Measurements from ENCODE around the gene PARP3.

The PARP3 gene

GRCh38 chr3:51937611-51938450 is 4.3 kb upstream of the PARP3 start:
- no peak for TF ChIP-seq TCF12 (IDR thresholded peaks at IDR 0.05; ENCODE audit: low read depth)
- no peak for TF ChIP-seq NFIC (IDR thresholded peaks at IDR 0.05)
- no peak for TF ChIP-seq CEBPB (IDR thresholded peaks at IDR 0.05)
- TF ChIP-seq FOXM1 (IDR thresholded peaks at IDR 0.05; ENCODE audit: borderline replicate concordance, low read depth): no peak
- no peak for TF ChIP-seq TEAD4 (IDR thresholded peaks at IDR 0.05)
- TF ChIP-seq CREB1 (IDR thresholded peaks at IDR 0.05; ENCODE audit: low read depth): no peak
- no peak for TF ChIP-seq EP300 (IDR thresholded peaks at IDR 0.05; ENCODE audit: borderline replicate concordance)
- no peak for TF ChIP-seq MAX (IDR thresholded peaks at IDR 0.05)
- TF ChIP-seq YY1 (IDR thresholded peaks at IDR 0.05; ENCODE audit: low read depth): no peak

GRCh38 chr3:51938780-51939425 is 3.3 kb upstream of the PARP3 start:
- TF ChIP-seq YY1 (IDR thresholded peaks at IDR 0.05; ENCODE audit: low read depth) (no peak), EP300 (IDR thresholded peaks at IDR 0.05; ENCODE audit: borderline replicate concordance) (no peak), RAD21 (IDR thresholded peaks at IDR 0.05; ENCODE audit: low read depth) (no peak)

GRCh38 chr3:51940648-51941462 is 1.3 kb upstream of the PARP3 start:
- no peak for TF ChIP-seq MAX (IDR thresholded peaks at IDR 0.05)
- no peak for TF ChIP-seq YY1 (IDR thresholded peaks at IDR 0.05; ENCODE audit: low read depth)
- TF ChIP-seq USF1 (IDR thresholded peaks at IDR 0.05): no peak
- no peak for TF ChIP-seq RAD21 (IDR thresholded peaks at IDR 0.05; ENCODE audit: low read depth)
- no peak for TF ChIP-seq TCF12 (IDR thresholded peaks at IDR 0.05; ENCODE audit: low read depth)
- no peak for TF ChIP-seq FOXM1 (IDR thresholded peaks at IDR 0.05; ENCODE audit: borderline replicate concordance, low read depth)
- TF ChIP-seq REST (IDR thresholded peaks at IDR 0.05; ENCODE audit: low read depth): no peak
- no peak for TF ChIP-seq EGR1 (IDR thresholded peaks at IDR 0.05)
- no peak for TF ChIP-seq ZBTB7A (IDR thresholded peaks at IDR 0.05; ENCODE audit: low read depth)
- TF ChIP-seq CEBPB (IDR thresholded peaks at IDR 0.05): no peak
- no peak for TF ChIP-seq NFIC (IDR thresholded peaks at IDR 0.05)
- TF ChIP-seq EP300 (IDR thresholded peaks at IDR 0.05; ENCODE audit: borderline replicate concordance): no peak
- TF ChIP-seq TEAD4 (IDR thresholded peaks at IDR 0.05): no peak
- no peak for TF ChIP-seq TAF1 (IDR thresholded peaks at IDR 0.05; ENCODE audit: low read depth)
- no peak for TF ChIP-seq CREB1 (IDR thresholded peaks at IDR 0.05; ENCODE audit: low read depth)

- TF ChIP-seq NFIC (IDR thresholded peaks at IDR 0.05): no peak
- TF ChIP-seq REST (IDR thresholded peaks at IDR 0.05; ENCODE audit: low read depth): no peak
- TF ChIP-seq EGR1 (IDR thresholded peaks at IDR 0.05): no peak
- TF ChIP-seq FOXM1 (IDR thresholded peaks at IDR 0.05; ENCODE audit: borderline replicate concordance, low read depth): no peak
- TF ChIP-seq ZBTB7A (IDR thresholded peaks at IDR 0.05; ENCODE audit: low read depth): 0 out of 2 replicates have a peak, but pooled peaks have one; percentile 40
Observed at GRCh38 chr3:51941463-51941797, 733 bp upstream of the PARP3 start.

- TF ChIP-seq YY1 (IDR thresholded peaks at IDR 0.05; ENCODE audit: low read depth) (no peak), TCF12 (IDR thresholded peaks at IDR 0.05; ENCODE audit: low read depth) (peak; percentile 7; the same call in 1 of the 2 replicates)
Observed at GRCh38 chr3:51942603-51943450, 664 bp downstream of the PARP3 start.
